HG02840 (cell line): ENCODE results near the gene SPTLC2.
A peak's percentile ranks its signal among the peaks of the same experiment; 100 is the strongest.

ENCODE experiments used
- ATAC-seq: cut with Tn5 transposase; IDR thresholded peaks from one replicate; pipeline ENCODE4 v1.9.1; 2021; ENCODE audit warnings: mild to moderate bottlenecking, moderate library complexity, moderate number of reproducible peaks; ENCODE audit not compliant: unreplicated experiment, low FRiP score

SPTLC2 gene

DNA sequence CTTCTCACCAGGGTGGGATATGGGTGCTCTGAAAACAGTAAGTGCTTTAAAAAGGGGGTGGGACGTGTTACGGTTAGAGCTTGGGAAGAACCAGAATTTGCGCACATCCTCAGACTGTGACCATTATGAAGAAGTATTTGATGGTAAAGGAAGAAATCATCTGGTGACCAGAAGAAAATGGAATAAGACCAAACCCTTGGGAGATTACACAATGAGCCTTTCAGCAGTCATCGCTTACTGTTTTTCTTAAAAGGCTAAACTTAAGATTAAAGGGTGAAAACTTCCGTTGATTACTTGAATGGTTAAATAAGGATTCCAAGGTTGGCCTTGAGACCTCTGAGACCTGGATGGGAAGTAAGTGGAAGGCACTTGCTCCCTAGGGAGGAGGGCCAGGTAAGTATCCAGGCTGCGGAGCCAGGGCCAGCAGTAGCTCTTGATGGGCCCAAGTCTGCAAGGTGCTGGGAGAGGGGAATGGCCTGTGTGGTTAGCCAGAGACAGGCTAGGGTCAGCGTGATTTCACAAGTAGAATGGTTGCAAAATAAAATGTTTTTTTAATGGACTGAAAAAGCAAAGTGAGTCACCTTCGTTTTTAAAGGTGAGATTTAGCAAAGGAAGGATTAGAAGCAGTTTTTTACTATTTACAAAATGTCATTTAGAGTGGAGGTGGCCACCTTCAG is 104.8 kb downstream of the SPTLC2 start:
- no peak for ATAC-seq

DNA sequence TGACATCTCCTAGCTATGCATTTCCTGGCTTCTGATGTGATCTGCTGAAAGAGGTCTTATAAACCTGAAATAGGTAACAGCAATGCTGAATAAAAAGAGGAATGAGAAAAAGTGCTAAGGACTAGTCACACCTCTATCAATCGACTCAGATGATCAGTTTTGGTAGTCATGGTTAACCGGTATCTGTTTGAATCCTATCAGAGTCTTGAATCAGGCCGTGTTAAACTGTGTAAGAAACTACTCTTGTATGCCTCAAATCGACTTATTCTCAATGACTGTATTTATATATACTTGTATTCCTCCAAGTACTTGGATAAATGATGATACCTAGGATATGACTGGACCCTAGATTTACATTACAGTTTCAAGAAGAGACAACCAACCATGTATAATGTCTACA is 107.1 kb downstream of the SPTLC2 start:
- no peak for ATAC-seq

DNA sequence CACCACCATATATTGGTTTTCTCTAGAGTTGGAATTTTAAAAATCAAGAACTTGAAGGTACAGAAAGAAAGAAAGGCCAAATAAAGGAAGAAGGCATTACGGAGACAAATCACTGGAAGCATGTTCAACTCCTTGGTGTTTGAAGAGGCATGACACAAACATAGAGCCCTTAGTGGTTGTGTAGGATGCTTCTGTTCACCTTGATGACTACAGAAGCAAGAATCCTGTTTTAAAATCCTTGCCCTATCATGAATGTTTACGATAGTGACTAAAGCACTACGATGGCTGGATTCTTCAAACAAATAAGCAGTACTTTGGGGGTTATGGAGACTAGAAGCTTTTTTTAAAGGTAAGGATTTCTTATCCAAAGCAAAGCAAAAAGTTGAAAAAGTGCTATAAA is 107.6 kb downstream of the SPTLC2 start:
- no peak for ATAC-seq

DNA sequence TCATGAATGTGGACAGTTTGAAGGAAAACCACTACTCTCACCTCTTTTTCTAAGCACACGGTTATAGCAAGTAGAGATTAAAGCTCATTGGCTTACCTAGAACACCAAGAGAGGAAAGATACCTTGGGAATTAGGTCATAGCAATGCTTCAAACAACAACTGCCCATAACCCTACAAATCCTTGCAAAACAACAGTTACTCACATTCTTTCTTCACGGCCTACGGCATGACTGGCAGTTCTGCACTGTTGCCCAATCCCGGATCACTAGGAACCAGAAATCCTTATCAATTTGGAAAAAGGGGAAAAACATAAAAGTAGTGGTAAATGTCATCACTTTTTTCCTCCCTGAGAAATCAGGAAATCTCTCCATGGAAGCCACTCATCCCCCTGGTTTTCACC is 108.2 kb downstream of the SPTLC2 start:
- ATAC-seq, result no peak

DNA sequence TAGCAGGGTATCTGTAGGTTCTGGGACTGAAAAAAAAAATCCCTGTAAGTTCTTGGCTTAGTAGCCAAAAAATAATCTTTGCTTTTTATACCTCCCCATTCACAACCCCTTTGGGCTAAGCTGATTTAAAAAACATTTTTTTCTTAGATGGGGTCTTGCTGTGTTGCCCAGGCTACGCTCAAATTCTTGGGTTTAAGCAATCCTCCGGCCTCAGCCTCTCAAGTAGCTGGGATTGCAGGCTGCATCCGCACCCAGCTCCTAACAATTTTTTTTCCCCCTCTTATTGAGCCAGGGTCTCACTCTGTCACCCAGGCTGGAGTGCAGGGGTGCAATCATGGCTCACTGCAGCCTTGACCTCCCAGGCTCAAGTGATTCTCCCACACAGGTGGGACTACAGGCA is 108.7 kb downstream of the SPTLC2 start:
- ATAC-seq, result no peak

DNA sequence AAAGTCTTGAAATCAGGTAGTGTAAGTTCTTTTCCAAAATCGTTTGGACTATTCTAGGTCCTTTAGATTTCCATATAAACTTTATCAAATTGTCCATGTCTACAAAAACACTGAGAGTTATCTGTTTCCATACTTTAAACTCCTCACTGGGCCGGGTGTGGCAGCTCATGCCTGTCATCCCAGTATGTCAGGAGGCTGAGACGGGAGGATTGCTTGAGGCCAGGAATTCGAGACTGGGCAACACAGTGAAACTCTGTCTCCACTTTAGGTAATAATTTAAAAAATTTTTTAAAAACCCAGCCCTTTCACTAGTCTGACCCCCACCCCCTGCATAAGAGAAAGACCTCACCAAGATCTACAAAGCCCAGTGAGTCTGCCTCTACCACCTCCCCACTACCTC is 111.4 kb downstream of the SPTLC2 start:
- ATAC-seq, result no peak

DNA sequence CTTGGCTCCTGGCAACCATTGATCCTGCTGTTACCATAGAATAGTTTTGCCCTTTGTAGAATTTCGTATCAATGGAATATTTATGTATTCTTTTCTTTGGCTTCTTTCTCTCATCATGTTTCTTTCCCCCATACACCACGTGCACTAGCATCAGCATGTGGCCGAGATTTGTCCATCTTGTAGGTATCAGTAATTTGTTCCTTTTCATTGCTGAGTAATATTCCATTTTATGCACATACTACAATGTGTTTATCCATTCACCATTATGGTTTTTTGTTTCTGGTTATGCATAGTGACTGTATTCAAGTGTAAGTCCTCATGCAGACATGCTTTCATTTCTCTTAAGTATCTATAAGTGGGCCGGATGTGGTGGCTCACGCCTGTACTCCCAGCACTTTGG is 113.3 kb downstream of the SPTLC2 start:
- no peak for ATAC-seq

DNA sequence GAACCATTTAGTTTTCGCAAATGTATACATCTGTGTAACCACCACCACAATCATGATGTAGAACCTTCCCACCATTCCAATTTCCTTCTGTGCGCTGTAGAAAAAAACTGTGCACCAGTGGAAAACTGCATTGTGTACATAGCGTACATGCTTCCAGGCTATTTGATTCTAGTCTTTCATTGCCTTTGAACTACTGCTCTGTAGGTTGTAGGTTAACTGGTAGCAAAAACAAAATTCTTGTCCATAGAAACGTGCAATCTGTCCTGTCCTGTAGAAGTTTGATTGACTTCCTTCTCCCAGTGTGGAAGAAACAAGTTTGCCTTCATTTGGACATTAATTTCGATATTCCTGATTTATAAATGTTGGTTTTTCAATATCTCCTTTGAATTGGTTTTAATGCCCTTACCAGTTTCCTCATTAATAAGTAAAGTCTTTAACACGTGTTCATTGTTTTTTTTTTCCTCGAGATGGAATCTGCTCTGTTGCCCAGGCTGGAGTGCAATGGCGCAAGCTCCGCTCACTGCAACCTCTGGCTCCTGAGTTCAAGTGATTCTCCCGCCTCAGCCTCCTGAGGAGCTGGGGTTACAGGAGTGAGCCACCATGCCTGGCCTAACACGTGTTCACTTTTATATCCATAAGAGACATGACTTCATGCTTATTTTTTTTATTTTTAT is 114.2 kb downstream of the SPTLC2 start:
- ATAC-seq, result no peak

DNA sequence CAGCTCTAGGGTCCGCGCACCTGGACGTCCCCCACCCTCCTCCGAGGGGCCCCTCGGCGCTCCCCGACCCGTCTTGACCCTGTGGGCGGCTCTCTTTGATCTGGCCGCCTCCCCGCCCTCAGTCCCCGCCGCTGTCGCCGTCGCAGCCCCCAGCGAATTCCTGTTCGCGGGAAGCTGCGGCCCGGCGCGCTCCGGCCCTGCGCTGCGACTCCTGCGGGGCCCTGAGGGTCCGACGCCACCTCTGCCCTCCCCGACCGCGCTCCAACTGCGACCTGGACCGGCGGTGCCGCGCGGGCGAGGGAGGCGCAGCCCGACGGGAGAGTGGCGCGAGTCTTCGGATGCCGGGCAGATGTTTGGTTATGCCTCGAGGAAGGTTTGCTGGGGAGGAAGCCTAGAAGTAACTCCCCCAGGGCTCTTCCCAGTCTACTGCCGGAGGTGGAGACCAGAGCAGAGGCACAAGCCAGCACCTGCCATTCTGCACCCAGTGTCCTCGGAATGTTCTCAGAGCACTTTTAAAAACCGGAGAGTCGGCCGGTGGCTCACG is 117.4 kb downstream of the SPTLC2 start:
- ATAC-seq, result peak; percentile 18

DNA sequence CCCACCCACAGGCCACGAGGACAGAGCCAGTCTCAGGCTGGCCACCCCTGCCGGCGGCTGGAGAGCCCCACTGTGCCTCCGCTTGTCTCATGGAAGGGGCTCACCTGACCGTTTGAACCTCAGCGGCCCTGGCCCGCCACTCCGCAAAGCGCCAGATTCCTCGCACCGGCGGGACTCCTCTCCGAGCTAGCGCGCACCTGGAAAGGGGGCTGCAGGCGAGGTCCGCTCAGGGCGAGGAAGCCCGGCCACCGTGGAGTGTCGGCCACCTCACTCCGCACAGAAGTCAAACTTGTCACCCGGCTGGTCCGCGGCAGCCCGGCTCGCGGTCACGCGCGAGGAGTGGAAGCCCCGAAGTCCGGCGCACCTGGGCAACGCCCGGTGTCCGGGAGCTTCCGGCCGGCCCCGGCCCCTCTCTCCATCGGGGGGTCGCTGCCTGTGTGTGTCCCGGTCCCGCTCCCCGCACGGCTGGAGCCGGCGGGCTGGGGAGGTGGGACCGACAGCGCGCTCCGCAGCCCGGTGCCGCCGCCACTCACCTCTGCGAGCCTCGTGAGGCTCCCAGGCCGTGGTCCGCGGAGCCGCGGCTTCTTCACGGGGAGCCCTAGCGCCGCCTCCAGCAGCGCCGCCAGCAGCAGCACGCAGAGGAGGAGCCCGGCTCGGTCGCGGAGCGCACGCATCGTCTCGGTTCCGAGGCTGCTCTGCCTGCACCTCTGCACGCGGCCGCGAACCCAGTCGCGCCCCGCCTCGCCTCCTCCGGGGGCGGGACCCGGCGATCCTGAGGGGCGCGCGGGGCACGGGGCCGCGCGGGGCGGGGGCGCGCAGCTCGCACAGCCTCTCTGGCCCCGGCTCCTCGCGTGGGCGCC is 118.1 kb downstream of the SPTLC2 start, which contains the start of gene ISM2:
TSS of gene ISM2 (minus strand) at position 697 of the 860 bp plus-strand sequence. CDS start at position 674, 23 bp downstream.
- peak; percentile 51 for ATAC-seq

DNA sequence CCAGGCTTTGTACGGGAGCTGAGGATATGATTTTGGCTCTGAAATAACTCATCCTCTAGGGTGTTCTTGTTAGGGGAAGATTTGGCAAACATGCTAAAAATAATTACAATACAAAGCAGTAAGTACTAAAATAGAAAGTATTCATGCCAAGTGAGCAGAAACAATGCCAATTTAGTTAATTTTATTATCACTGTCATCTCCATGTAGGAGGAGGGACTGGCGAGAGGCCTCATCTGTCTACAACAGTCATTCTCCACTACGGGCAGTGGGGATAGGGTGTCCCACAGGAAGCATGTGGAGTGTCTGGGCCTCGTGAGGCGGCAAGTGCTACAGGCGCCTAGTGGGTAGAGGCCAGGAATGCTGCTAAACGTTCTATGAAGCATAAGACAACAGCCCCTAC is 121.1 kb downstream of the SPTLC2 start:
- no peak for ATAC-seq

DNA sequence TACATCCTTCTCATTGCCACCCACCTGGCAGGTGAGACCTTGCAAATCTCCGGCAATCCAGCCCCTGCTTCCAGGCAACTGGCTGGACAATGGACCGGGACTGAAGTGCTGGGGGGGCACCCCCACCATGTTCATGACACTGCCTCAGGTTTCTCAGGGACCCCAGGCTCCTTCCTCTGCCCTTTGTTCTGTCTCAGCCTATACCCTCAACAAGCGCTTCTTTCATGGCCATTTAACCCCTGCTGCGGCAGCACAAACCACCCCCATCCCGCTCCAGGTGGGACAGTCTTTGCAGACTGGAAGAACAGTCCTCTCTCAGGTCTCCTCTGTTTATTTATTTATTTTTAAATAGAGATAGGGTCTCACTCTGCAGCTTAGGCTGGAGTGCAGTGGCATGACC is 125.4 kb downstream of the SPTLC2 start:
- no peak for ATAC-seq

DNA sequence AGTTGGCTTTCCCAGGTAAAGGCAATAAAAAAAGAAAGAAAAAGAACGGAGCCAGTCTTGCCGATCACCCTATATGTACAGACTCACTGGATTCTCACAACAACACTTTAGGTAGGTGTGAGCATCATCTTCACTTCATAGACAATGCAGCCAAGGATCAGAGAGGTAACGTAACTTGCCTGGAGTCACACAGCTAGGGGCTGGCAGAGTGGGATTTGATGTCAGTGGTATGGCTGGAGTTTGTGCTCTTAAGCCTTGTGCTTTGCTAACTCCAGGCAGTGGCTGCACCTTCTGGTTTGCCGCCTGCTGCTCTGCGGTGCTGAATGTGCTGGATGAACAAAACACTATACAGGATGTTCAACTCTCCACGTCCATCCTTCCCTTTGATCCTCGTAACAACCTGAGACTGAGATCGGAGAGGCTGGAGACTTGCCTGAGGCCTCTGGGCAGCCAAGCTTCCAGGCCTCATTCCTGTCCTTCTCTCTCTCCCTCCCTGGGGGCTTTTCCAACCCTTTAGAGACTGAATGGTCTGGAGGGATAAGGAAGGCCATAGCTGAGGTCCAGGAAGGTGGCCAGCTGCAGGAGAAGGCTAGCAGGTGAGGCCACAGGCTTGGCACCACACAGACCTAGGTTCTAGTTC is 126.0 kb downstream of the SPTLC2 start:
- ATAC-seq, result no peak

DNA sequence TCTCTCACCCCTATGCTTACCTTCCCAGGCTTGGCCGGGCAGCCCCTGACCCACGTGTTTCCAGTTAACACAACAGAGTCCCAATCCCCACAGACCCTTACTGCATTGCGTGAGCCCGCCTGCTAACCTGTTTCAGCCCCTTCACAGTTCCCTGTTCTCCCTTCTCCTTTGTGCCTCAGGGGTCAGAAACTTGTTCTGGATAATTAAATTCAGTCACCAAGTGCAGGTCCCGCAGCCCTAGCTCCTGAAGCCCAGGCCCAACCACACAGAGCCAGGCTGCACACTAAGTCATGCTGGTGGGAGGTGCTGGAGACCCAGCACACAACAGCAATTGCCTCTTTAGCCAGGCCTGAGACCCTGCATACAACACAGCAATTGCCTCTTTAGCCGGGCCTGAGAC is 127.4 kb downstream of the SPTLC2 start:
- ATAC-seq, result no peak

DNA sequence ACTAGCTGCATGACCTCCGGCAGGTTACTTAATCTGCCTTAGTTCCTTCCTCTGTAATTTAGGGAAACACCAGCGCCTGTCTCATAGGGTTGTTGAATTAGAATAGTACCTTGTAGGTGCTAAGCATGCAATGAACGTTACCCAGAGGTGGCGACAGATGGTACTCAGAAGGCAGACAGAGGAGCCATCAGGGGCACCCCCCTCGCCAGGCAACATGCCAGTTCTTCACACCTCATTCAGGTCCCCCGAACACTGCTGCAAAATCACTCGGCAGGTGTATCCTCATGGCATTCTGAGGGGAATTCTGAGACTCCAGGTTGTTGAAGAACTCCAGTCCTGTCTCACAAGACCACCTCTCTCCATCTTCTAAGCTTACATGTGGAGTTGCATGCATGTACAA is 127.9 kb downstream of the SPTLC2 start:
- ATAC-seq, result no peak

DNA sequence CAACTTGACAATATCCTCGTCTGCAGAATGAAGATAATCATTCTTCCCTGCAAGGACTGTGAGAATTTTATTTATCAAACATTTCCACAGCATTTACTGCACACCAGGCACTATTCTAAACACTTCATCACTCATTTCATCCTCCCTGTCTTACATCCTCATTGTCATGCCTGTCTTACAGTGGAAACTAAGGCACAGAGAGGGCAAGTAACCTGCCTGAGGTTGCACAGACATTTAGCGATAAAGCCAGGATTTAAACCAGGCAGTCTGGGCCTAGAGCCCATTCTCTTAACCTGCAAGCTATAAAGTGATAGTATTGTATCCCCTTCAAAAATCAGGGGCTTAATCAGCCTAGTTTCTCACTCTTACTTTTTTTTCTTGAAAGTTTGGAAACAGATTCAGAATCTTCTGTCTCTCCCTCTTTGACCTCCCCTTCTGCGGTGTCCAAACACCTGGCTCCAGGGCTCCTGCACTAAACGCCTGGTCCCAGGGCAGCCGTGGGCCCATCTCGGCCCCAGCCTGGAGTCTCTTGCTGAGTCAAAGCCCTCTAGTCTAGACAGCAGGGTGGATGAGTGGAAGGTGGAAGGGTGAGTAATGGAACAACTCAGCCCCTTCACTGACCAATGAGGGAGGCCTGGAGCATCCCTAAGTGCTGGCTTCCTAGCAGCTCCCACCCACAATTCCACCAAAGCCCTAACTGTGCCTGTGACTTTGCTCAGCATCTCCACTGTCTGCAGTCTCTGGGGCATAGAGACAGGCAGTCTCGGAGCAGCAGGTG is 130.3 kb downstream of the SPTLC2 start:
- ATAC-seq, result no peak

DNA sequence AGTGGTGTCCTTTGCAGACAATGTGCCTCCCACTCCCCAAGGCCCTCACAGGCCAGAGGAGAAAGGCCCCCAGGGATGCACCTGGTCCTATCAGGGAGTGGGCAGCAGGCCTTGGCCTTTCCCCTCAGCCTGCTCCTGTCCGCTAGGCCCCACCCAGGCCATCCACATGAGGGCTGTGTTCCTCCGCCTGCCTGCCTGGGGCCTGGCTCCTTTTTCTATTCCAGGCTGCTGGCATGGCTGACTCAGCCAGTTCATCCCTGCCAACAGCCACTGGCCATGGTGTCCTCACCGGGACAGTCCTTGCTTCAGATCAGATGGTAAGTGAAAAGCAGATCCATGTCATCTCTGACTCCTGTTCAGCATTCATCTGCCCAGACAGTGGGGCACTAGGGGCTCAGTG is 131.2 kb downstream of the SPTLC2 start:
- ATAC-seq, result no peak

DNA sequence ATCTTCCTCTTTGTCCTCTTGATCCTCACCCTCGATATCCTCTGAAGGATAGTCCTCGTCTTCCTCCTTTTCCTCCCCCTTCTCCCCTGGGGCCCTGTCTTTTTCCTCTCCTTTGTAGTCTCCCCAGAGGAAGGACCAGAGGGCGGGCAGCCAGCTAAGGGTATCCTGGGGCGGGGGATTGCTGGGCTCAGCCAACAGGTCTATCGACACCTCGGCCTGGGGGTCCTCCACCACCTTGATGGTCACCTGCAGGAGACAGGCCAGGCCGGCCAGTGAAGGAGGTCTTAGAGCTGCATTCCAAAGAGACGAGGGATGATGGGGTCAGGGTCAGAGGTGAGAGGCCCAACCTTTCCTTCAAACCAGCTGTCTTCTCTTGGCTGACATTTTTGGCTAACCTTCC is 134.0 kb downstream of the SPTLC2 start:
- ATAC-seq, result no peak

DNA sequence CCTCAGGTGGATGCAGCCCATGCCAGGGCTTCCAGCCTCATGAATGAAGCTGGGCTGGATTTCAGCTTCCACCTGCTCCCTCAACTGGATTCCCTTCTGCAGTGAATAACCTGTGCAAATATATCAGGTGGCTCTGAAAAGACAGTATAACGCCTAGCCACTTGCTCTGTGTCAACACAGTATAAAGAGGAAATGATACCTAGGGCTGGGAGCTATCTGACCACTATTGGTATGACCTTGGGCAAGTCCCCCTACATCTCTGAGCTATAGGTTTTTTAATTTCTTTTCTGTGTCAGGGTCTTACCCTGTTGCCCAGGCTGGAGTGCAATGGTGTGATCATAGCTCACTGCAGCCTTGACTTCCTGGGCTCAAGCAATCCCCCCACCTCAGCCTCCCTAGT is 137.6 kb downstream of the SPTLC2 start:
- ATAC-seq, result peak; percentile 78

DNA sequence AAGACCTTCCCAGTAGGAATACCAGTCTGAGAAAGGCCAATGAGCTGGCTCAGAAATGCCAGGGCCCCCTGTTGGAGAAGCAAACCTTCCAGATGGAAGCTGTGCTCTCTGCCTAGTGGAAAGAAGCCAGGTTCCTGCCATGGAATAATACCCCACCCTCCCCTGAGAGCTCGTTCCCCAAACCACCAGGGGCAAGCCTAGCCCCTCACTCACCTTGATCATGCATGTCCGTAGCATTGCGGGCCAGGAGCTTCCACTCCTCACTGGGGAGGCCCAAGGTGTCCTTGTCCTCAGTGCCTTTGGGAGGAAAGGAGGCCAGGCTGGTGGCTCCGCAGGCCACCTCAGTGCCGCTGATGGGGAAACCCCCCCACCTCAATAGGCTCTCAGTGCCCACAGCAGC is 138.4 kb downstream of the SPTLC2 start:
- ATAC-seq, result no peak
